ENCODE measurements around the gene HNRNPR. TPM values are rescaled to one million over a fixed set of nuclear protein-coding genes. Genes with fewer than 3 reads are reported as not detected.

The HNRNPR gene
- total and polyA plus RNA-seq, 2 of the 8 experiments (the other 6 are each of a cell fraction or from before 2014, with no cell fraction given) = 110 to 214 TPM

DNA sequence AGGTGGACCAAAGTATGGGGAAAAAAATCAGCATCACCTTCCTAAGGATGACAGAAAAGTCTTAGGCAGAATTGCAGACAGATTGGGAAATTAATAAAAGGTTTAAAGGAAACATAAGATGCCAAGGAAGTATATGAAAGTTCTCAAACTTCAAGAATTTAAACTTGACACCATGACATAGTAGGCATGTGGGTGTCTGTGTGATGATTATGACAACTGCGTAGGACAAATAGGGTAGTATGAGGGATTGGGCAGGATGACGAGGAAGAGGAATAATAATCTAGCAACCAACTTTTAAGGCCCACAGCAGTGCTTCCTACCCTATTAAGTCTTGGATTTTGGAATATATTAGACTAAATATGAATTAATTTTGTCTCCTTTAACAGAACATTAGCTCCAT, 52.4 kb downstream of the HNRNPR start (continued):
- no peak for TF ChIP-seq EP300 (IDR thresholded peaks at IDR 0.05; ENCODE audit: borderline replicate concordance in 1 of 2, low read depth in 2 of 2, low read length in 2 of 2)
- TF ChIP-seq FOSL1 (IDR thresholded peaks at IDR 0.05; ENCODE audit: insufficient read depth, low read depth, low read length) = no peak
- no peak for TF ChIP-seq SRF (IDR thresholded peaks at IDR 0.05; ENCODE audit: low read depth, low read length)
- TF ChIP-seq CBX8 (IDR thresholded peaks at IDR 0.05; ENCODE audit: borderline replicate concordance, low read depth, low read length) = no peak
- TF ChIP-seq, protein P1, sequence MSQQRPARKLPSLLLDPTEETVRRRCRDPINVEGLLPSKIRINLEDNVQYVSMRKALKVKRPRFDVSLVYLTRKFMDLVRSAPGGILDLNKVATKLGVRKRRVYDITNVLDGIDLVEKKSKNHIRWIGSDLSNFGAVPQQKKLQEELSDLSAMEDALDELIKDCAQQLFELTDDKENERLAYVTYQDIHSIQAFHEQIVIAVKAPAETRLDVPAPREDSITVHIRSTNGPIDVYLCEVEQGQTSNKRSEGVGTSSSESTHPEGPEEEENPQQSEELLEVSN (IDR thresholded peaks at IDR 0.05) = no peak
- no peak for TF ChIP-seq PHF8 (conservative IDR thresholded peaks at IDR 0.05; ENCODE audit: low read depth, low read length)
- TF ChIP-seq SIRT6 (IDR thresholded peaks at IDR 0.05; ENCODE audit: low read length) = no peak
- no peak for TF ChIP-seq SP4 (IDR thresholded peaks at IDR 0.05; ENCODE audit: low read length)
- TF ChIP-seq BRCA1 (IDR thresholded peaks at IDR 0.05; ENCODE audit: low read depth, low read length) = no peak
- TF ChIP-seq, protein P2, sequence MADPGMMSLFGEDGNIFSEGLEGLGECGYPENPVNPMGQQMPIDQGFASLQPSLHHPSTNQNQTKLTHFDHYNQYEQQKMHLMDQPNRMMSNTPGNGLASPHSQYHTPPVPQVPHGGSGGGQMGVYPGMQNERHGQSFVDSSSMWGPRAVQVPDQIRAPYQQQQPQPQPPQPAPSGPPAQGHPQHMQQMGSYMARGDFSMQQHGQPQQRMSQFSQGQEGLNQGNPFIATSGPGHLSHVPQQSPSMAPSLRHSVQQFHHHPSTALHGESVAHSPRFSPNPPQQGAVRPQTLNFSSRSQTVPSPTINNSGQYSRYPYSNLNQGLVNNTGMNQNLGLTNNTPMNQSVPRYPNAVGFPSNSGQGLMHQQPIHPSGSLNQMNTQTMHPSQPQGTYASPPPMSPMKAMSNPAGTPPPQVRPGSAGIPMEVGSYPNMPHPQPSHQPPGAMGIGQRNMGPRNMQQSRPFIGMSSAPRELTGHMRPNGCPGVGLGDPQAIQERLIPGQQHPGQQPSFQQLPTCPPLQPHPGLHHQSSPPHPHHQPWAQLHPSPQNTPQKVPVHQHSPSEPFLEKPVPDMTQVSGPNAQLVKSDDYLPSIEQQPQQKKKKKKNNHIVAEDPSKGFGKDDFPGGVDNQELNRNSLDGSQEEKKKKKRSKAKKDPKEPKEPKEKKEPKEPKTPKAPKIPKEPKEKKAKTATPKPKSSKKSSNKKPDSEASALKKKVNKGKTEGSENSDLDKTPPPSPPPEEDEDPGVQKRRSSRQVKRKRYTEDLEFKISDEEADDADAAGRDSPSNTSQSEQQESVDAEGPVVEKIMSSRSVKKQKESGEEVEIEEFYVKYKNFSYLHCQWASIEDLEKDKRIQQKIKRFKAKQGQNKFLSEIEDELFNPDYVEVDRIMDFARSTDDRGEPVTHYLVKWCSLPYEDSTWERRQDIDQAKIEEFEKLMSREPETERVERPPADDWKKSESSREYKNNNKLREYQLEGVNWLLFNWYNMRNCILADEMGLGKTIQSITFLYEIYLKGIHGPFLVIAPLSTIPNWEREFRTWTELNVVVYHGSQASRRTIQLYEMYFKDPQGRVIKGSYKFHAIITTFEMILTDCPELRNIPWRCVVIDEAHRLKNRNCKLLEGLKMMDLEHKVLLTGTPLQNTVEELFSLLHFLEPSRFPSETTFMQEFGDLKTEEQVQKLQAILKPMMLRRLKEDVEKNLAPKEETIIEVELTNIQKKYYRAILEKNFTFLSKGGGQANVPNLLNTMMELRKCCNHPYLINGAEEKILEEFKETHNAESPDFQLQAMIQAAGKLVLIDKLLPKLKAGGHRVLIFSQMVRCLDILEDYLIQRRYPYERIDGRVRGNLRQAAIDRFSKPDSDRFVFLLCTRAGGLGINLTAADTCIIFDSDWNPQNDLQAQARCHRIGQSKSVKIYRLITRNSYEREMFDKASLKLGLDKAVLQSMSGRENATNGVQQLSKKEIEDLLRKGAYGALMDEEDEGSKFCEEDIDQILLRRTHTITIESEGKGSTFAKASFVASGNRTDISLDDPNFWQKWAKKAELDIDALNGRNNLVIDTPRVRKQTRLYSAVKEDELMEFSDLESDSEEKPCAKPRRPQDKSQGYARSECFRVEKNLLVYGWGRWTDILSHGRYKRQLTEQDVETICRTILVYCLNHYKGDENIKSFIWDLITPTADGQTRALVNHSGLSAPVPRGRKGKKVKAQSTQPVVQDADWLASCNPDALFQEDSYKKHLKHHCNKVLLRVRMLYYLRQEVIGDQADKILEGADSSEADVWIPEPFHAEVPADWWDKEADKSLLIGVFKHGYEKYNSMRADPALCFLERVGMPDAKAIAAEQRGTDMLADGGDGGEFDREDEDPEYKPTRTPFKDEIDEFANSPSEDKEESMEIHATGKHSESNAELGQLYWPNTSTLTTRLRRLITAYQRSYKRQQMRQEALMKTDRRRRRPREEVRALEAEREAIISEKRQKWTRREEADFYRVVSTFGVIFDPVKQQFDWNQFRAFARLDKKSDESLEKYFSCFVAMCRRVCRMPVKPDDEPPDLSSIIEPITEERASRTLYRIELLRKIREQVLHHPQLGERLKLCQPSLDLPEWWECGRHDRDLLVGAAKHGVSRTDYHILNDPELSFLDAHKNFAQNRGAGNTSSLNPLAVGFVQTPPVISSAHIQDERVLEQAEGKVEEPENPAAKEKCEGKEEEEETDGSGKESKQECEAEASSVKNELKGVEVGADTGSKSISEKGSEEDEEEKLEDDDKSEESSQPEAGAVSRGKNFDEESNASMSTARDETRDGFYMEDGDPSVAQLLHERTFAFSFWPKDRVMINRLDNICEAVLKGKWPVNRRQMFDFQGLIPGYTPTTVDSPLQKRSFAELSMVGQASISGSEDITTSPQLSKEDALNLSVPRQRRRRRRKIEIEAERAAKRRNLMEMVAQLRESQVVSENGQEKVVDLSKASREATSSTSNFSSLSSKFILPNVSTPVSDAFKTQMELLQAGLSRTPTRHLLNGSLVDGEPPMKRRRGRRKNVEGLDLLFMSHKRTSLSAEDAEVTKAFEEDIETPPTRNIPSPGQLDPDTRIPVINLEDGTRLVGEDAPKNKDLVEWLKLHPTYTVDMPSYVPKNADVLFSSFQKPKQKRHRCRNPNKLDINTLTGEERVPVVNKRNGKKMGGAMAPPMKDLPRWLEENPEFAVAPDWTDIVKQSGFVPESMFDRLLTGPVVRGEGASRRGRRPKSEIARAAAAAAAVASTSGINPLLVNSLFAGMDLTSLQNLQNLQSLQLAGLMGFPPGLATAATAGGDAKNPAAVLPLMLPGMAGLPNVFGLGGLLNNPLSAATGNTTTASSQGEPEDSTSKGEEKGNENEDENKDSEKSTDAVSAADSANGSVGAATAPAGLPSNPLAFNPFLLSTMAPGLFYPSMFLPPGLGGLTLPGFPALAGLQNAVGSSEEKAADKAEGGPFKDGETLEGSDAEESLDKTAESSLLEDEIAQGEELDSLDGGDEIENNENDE (IDR thresholded peaks at IDR 0.05; ENCODE audit: insufficient replicate concordance, low read length) = no peak
